HG03520 (cell line): ENCODE results near the gene SLC2A6.

Experiments used
- ATAC-seq: cut with Tn5 transposase; IDR thresholded peaks from one replicate; pipeline ENCODE4 v1.9.1; 2021; ENCODE audit warnings: mild to moderate bottlenecking, moderate library complexity; ENCODE audit not compliant: unreplicated experiment

SLC2A6 gene

GRCh38 chr9:133483611-133484010 lies 4.7 kb upstream of the SLC2A6 start:
- no peak for ATAC-seq

GRCh38 chr9:133477992-133478850 lies 678 bp downstream of the SLC2A6 start:
- ATAC-seq = peak; percentile 32

GRCh38 chr9:133477461-133477860 lies 1.4 kb downstream of the SLC2A6 start:
- no peak for ATAC-seq

- no peak for ATAC-seq
Observed at GRCh38 chr9:133476941-133477340, 2.0 kb downstream of the SLC2A6 start.

GRCh38 chr9:133476036-133476931 lies 2.6 kb downstream of the SLC2A6 start:
- ATAC-seq = no peak

- no peak for ATAC-seq
Observed at GRCh38 chr9:133475292-133476012, 3.4 kb downstream of the SLC2A6 start.

GRCh38 chr9:133474853-133475252 lies 4.0 kb downstream of the SLC2A6 start:
- no peak for ATAC-seq

GRCh38 chr9:133474215-133474614 lies 4.7 kb downstream of the SLC2A6 start:
- ATAC-seq = no peak

GRCh38 chr9:133473743-133474142 lies 5.2 kb downstream of the SLC2A6 start:
- no peak for ATAC-seq

GRCh38 chr9:133472753-133473378 lies 6.0 kb downstream of the SLC2A6 start:
- ATAC-seq = no peak

GRCh38 chr9:133472277-133472645 lies 6.6 kb downstream of the SLC2A6 start:
- no peak for ATAC-seq

- no peak for ATAC-seq
Observed at GRCh38 chr9:133471551-133472276, 7.2 kb downstream of the SLC2A6 start.

GRCh38 chr9:133470988-133471387 lies 7.9 kb downstream of the SLC2A6 start:
- ATAC-seq = no peak

- ATAC-seq = no peak
Observed at GRCh38 chr9:133470427-133470924, 8.4 kb downstream of the SLC2A6 start.

GRCh38 chr9:133468777-133469421 lies 10.0 kb downstream of the SLC2A6 start:
- ATAC-seq = no peak

GRCh38 chr9:133468374-133468773 lies 10.5 kb downstream of the SLC2A6 start:
- ATAC-seq = no peak

- ATAC-seq = no peak
Observed at GRCh38 chr9:133467101-133467500, 11.8 kb downstream of the SLC2A6 start.

- ATAC-seq = no peak
Observed at GRCh38 chr9:133465984-133466383, 12.9 kb downstream of the SLC2A6 start.

- ATAC-seq = no peak
Observed at GRCh38 chr9:133464638-133465037, 14.3 kb downstream of the SLC2A6 start.
